GM19328 (cell line): ENCODE data around the gene EPYC.
A peak's percentile ranks its signal among the peaks of the same experiment; 100 is the strongest.

Source experiments
- ATAC-seq: cut with Tn5 transposase; IDR thresholded peaks from one replicate; pipeline ENCODE4 v1.9.1; 2021; ENCODE audit warnings: mild to moderate bottlenecking, moderate library complexity; ENCODE audit not compliant: unreplicated experiment

The EPYC gene

DNA sequence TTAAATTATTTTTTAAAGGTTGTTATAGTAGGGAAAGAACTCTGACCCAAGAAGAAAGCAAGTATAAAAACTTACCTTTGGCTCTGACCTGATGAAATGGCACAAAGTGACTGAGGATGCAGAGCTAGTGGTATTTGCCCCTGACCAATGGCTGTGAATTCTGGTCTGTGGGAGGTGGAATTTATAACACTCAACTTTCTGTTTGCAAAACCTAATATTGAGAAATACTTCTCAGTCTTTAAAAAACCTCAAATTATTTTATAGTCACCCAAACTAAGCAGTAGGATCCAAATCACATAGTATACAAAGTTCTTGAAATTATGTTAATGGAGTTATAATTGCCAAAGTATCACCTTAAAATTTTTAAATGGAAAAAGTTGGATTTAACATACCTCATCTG, at the start of gene EPYC:
EPYC (minus strand) TSS at position 101 of the 400 bp plus-strand sequence. CDS start 2,407 bp downstream, outside the sequence.
- ATAC-seq = no peak

- no peak for ATAC-seq
Observed at GRCh38 chr12:91053951-91054715, 49.4 kb upstream of the EPYC start.

GRCh38 chr12:91052026-91052425, 47.3 kb upstream of the EPYC start:
- ATAC-seq = no peak

- ATAC-seq = no peak
Observed at GRCh38 chr12:91044586-91044985, 39.8 kb upstream of the EPYC start.

DNA sequence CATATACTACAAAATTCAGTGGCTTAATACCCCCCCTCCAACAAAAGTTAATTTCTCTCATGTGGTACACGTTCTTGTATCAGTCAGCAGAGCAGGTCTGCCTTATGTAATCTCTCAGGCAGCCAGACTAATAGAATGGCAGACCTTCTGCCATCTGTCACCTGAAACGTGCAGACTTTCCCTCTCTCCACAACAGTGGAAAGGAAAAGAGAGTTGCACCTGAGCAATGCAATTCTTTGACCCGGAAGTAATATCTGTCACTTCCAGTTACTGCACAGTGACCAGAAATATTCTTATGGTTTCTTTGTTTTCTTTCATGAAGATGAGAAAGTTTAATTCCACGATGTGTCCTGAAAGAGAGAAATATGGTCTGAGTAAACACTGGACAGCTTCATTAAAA, 38.6 kb upstream of the EPYC start:
- no peak for ATAC-seq

DNA sequence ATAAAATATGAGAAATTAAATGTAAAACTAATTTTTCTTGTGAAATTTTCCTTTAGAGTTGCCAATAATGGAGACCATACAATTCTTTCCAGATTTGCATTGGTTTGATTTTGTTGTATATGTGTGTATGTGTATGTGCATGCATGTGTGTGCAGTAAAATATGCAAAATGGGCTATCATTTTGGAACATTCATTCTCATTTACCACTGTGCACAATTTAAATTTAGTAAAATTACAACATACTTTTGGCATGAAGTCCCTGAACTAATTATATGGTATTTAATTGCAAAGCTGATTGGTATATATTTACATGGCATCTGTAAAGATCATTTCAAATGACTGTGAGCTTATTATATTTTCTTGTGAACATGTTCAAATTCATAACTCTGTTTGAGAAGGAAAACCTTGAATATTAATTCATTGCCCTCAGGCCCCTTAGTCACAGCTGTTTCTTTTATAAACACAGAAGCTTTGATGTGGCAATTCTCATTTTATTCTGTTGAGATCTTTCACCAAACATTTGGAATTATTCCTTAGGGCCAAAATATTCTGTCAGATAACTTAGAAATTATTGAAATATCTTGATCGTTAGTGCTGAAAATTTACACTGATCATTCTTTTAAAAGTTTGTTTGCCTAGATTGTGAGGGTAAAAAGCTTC, 35.5 kb upstream of the EPYC start:
- no peak for ATAC-seq

DNA sequence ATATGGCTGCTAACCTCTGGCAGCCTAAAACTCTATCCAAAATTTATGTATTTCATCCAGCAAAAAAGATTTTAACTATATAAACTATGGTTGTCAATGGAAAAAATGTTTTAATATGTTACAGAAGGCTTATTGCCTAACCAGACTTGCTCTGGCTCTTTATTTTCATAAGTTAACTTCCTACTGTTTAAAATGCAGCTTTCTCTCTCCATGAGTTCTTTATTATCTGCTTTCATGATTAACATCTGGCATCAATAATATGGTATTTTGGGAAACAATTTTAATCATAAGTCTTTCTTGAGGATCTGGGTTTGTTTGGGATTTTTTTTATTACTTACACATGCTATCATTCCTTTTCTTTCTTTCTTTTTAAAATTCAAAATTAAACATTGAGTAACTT, 32.5 kb upstream of the EPYC start:
- no peak for ATAC-seq

- ATAC-seq = no peak
Observed at GRCh38 chr12:91033251-91033650, 28.5 kb upstream of the EPYC start.

DNA sequence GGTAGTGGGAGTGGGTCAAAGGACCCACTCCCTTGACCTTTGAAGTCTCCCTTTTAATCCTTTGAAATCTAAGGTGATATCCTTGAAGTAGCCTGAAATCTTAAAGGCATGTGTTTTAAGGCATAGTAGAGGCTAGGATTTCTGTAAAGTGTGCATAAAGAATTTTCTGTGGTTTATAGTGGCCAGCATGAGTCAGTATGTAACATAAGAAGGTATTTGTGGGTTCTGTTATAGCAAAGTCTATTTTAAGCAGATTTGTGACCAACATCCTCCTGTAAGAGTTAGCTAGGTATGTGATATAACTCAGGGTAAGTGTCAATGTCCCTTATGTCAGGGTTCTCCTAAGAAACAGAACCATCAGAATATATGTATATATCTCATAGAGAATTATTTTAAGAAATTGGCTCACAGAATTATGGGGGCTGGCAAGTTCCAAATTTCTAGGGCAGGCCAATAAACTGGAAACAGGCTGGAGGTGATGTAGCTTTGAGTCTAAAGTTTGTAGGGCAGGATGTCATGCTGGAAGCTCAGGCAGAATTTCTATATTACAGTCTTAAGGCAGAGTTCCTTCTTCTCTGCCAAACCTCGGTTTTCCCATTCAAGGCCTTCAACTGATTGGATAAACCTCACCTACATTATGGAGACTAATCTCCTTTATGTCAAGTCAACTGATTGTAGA, 18.7 kb upstream of the EPYC start:
- no peak for ATAC-seq

- ATAC-seq = no peak
Observed at GRCh38 chr12:91021076-91021475, 16.3 kb upstream of the EPYC start.

GRCh38 chr12:91019455-91019854, 14.7 kb upstream of the EPYC start:
- no peak for ATAC-seq

GRCh38 chr12:91017511-91018263, 12.9 kb upstream of the EPYC start:
- no peak for ATAC-seq

DNA sequence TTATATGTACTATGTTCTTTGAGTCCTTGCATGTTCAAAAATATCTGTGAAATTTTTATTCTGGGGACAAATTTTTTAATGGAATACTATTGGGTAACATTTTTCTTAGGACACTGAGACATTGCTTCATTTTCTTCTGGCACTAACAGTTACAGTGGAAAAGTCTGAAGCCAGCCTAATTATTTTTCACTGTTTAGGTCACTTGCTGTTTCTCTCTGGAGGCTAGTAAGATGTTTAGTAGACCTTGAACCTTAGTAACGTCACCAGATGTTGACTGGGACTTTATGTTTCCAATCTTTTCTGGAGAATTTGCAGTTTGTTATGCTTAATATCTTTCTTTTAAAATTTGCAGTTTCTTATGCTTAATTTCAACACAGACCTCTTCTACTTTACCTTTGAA, 12.3 kb upstream of the EPYC start:
- ATAC-seq = no peak

DNA sequence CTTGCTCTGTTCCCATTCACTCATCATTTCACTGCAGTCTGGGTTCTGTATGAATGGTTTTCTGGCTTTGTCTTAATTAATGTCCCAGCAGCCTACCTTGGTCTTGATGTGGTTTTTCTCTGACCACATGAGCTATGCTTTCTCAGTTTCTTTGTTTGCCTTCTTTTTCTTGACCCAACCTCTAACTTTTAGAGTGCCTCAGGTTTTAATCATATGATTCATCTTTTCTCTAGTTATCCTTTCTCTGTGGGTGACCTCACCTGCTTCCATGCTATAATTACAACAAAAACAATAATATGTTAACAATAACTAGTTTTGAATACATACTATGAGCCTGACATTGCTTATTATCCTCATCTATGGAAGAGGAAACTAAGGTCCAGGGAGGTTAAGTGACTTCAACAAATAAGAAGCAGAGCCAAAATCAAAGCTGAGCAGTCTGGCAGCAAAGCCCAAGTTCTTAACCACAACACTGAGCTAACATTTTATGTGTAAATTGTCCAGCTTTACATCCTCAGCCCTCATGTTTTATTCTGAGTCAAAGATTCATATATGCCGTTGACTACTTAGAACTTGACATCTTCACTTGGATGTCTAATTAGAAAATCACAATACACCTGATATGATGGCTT, 4.7 kb upstream of the EPYC start:
- peak; percentile 68 for ATAC-seq

DNA sequence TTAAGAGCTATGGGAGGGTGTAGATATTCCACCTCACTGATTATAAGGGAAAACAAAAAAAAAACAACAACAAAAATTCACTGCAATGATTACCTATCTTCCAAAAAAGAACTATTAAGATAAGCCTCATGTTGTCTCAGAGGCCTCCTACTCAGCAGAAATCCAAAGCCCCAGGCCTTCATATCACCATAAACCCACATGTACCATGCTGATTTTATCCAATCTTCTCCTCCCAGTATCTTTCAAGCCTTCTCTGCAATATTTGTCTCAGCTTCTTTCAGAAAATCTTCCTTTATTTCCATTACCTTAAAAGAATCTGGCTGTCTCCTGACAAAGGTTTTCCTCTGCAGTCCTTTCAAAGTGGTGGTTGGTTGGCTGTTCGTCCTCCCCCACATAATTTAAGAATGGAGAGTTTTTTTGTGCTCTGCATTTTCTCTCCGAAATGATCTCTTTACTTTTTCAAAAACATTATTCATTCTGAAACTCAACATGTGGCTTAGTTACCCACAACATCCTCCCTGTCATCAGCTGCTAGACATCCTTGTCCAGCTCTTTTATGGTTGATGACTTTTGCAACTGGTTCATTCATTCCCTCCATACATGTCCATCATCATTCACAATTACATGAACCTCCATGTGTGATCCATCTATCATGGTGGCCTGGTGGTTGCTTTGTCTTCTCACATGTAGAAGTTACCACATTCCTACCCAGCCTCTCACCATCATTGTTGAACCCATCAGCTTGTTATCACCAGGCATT, 2.9 kb upstream of the EPYC start:
- ATAC-seq = peak; percentile 75

DNA sequence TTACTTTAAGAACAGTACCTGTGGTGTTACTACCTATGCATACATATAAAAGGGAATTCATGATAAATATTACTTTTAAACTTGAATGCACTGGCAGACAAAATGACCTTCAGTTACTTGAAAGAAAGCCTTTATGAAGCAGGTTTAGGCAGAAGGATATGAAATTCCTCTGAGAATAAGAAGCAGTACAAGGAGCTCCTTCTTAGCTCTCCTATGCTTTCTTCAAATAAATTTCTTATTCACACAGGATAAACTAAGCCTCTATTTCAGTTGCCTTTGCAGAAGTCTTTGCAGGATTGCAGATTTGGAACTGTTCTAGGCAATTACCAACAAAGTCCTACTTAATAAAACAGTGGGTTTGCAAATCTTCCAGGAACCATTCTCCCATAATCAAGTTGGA, 1.0 kb downstream of the EPYC start:
- no peak for ATAC-seq

- no peak for ATAC-seq
Observed at GRCh38 chr12:91001306-91001705, 3.5 kb downstream of the EPYC start.

- no peak for ATAC-seq
Observed at GRCh38 chr12:90999966-91000365, 4.8 kb downstream of the EPYC start.

DNA sequence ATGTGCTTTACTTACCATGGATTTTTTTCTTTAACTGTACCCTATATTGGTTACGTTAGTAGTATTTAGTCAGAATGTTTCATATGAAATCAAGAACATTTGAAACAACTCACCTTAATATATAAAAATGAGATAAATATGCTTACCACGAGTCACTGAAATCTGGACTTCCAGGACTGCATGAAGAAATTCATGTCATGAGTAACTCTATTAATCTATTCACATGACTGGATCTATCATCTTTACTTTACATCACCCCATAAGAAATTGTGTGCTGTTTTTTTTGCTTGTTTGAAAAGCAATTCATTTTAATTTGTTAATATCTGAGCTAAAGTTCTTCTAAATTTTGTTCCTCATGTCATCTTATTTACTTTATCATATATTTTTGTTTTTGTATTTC, 5.2 kb downstream of the EPYC start:
- no peak for ATAC-seq

- ATAC-seq = no peak
Observed at GRCh38 chr12:90995010-90995409, 9.8 kb downstream of the EPYC start.
